ENCODE measurements around the gene WNK2.

WNK2 gene

DNA sequence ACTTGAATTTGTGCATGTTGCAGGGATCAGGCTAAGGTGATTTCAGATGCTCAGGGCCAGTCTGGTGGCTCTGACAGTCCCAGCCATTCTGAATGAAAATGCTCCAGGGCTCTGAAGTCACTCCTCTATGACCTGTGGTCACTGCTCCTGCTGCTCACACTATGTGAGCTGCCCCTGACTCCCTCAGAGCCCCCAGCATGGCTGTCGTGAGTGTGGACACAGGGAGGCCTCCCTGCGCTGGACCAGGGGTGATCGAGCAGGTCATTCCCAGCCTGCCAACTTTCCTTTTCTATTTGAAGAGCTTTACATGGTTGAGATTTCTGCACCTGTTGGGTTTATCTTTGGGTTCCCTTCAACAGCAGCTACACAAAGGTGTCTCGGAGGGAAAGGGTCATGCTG is 74.5 kb downstream of the WNK2 start:
- no peak for DNase-seq

DNA sequence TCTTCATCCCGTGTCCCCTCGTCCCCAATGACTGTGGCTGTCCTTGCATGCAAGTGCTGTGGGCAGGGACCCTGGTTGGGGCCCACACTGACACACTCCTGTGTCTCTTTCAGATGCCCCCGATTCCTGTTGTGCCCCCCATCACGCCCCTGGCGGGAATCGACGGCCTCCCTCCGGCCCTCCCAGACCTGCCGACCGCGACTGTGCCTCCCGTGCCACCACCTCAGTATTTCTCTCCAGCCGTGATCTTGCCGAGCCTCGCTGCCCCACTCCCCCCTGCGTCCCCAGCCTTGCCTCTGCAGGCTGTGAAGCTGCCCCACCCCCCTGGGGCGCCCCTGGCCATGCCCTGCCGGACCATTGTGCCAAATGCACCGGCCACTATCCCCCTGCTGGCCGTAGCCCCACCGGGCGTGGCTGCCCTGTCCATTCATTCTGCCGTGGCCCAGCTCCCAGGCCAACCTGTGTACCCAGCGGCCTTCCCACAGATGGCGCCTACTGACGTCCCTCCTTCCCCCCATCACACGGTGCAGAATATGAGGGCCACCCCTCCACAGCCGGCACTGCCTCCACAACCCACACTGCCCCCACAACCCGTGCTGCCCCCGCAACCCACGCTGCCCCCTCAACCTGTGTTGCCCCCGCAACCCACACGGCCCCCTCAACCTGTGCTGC is 75.0 kb downstream of the WNK2 start:
- no peak for DNase-seq

DNA sequence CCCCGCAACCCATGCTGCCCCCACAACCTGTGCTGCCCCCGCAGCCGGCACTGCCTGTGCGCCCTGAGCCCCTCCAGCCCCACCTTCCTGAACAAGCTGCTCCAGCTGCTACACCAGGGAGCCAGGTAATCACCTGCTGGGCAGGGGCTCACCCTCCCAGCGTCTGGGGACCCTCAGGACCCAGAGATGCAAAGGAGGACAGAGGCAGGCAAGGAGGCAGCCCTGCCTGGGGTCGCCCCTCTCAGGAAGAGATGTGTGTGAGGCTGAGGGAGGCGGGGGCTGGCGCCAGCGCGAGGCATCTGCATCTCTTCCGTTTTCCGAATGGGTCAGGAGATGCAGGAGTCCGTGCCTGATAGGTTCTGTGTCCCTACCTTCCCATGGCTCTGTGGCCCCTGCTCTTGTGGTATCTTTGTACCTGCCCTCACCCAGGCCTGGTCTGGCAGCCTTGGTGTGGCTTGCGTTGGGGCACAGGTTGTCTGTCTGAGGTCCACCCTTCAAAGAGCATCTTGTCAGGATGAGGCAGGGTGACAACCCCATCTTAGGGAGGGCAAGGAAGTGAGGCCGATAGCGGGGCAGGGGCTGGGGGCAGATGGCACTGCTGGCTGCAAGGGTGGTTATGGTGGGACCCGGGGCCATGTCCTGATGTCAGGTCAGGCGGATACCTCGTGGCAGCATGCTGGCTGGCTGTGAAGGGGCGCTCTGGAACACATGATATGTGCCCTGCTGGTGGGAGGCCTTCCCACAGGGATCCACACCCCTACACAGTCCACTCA is 75.7 kb downstream of the WNK2 start:
- DNase-seq = no peak

DNA sequence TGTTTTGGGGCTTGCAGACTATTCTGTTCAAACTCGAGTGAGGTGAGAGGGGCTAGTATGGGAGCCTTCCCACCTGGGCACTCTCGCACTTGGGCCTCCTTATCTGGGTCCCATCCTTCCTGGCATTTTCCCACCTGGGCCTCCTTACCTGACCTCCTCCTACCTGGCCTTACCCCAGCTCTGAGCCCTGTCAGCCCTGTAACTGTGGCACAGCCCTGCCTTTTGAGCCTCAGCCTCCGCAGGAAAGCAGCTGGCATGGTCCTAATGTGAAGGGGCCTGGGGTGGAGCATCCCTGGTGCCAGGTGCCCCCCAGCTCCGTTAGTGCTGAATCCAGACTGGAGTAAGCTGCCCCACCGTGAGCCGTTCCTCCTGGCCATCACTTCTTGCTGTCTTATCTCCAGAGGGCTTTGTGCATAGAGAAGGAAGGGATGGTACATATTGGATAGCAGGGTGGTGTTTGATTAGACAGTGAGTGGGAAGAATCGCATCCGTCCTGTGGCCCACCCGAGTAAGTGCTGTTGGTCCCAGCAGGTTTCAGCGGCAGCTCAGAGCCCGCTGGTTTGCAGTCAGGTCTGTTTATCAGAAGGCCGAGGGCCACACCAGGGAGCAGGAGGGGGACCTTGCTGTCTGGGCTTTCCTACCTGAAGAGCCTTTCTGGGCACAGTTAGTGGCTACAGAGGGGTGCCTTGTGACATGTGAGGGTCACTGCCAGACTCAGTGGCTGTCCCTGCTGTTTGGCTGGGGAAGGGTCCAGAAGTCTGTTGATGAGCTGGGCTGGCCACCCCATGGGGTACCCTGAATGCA is 76.5 kb downstream of the WNK2 start:
- no peak for DNase-seq

DNA sequence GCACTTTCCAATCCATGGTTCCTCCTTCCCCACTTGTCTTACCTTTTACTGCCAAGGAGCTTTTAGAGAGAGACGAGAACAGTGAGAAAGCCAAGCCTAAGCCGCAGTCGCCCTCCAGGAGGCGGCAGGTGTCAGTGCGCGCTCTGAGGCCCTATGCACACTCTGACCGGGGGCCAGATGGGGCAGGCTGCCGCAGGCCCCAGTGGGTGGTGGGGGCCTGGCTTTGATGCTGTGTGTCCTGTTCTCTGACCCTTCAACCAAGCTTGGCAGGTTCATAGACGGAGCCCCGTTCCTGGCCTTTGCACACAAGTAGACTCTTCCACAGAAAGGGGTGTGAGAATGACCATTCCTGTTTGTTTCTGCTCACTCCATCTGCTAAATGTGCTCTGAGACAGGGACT is 77.3 kb downstream of the WNK2 start:
- no peak for DNase-seq

DNA sequence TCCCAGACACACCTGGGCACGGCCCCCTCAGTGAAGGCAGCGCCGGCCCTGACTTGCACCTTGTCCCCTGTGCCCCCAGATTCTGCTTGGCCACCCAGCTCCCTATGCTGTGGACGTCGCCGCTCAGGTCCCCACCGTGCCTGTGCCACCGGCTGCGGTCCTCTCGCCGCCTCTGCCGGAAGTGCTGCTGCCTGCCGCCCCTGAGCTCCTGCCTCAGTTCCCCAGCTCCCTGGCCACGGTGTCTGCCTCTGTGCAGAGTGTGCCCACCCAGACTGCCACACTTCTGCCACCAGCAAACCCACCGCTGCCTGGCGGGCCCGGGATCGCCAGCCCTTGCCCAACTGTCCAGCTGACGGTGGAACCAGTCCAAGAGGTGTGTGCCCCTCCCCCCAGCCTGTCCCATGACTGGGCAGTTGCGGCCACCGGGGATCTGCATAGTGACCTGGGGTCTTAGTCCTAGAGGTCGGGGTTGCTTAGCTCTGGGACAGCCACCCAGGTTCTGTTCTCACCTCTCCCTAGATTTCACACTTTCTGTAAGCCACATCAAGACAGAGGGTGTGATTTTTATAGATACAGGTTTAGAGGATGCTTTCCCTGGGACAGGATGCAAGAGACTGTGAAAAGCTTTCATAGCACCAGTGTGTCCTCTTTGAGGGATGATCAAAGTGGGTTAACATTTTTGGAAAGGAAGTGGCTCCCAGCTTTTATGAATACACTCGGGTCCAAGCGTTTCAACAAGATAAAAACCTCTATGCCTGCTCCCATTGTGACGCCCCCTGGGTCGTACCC is 78.0 kb downstream of the WNK2 start:
- DNase-seq = no peak

DNA sequence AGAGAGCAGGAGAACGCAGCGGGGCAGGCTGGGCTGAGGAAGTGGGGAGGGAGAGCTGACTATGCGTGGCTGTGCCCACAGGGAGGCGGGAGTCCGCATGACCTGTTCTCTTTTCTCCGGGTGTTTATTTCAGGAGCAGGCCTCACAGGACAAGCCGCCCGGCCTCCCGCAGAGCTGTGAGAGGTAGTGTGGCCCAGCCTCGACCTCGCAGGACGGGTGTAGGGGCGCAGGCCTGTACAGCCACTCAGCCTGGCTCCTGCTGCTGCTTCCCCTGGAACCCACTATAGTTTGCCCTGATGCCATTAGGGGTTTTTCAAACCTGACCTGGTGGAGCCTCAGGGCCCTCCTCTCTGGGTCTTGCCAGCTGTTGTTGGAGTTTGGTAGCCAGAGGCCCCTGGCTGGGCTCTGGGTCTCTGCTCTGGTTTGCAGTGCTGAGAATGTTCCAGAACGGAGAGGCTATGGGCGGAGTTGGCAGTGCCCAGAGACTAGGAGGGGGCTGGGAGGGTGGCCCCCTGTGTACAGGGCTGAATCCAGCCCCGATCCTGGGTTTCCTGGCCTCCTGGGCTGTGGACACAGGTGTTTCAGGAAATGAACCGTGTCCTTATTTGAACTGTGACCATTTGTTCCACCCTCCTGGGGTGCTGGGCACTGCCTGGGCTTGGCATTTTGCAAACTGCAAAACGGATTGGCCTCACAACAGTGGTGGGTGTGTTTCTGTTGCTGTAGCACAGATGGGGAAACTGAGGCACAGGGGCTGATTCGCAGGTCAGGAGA is 78.8 kb downstream of the WNK2 start:
- DNase-seq = no peak

DNA sequence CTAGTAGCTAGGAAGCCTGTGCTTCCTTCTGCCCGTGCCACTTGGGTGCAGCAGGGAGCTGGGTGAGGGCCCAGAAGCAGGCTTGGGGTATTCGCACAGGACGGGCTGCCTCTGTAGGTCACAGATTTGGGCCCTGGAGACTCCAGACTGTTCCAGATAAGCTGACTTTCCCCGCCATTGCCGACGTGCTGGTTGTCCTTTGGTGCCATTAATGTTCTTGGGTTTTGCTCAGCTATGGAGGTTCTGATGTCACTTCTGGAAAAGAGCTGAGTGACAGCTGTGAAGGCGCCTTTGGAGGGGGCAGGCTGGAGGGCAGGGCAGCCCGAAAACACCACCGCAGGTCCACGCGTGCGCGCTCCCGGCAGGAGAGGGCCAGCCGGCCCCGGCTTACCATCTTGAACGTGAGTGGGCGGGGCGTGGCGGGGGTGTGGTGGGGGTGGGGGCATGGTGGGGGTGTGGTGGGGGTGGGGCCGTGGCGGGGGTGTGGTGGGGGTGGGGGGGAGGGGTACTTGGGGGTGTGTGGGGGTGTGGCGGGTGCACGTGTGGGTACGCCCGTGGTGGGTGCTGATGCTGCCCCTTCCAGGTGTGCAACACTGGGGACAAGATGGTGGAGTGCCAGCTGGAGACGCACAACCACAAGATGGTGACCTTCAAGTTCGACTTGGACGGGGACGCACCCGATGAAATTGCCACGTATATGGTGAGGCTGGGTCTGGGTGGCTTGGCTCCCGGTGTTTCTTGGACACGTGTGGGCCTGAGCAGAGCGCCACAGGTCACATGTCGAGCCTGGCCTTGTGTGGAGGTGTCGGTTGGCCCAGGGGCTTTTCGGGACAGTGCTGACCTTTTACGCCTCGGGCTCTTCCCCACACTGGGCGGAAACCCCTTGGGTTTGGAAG is 79.6 kb downstream of the WNK2 start:
- no peak for DNase-seq

DNA sequence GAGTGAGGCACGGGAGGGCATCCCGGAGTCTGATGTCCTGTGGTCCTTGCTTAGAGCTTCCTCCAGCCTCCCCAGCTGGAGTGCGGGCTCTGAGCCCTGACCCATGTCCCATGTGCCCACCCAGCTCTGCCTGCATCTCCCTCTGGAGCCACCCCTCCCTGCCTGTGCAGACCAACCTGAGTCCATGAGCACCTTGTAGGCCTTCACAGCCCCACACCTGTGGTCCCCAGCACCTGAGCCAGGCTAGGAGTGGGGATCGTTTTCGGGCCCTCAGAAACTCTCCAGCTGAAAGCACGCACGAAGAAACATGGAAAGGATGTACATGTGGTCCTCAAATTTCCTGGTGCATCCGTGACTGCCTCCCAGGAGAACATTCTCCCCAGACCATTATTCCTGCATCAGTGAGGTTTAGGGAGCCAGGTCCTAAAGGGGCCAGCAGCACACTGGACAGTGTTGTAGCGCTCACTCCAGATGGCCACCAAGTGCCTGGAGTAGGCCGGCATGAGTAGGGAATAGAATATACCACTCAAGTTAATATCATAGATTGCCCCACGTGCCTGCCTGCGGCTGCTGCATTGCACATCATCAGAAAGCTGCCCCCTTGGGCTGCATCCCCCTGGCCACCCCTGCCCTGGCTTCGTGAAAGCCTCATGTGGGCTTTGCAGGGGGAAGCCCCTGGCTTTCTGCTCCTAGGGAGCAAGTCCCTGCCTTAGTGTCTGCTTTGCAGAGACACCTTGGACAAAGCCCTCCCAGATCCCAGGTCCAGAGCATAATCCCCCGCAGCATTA is 80.6 kb downstream of the WNK2 start:
- no peak for DNase-seq

DNA sequence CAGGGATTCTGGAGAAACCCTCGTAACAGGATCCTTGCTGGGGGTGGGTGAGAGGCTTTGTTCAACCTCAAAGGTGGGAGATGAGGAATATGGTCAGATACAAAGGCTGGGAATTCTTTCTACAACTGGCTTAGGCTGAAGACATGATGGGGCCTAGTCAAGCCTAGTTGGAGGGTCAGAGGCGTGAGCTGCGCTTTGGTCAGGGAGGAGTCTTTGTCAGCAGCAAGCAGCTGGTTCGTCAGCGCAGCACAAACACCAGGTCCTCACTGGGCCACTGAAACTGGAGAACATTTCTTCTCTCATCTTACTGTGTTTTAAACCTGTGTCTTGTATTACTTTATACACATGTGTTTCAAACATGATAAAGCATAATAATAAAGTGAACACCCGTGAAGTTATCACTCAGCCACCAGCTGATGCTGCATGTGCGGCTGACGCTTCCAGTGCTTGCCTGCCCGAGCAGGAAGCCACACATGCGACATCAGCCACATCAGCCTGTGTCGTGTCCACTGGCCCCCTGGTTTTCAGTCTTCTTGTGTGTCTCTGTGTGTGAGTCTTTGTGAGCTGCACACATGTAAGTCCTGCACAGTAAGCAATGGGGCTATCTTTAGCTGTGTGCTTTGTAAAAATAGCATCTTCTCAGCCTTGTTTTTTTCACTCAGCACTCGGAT is 81.5 kb downstream of the WNK2 start:
- no peak for DNase-seq

DNA sequence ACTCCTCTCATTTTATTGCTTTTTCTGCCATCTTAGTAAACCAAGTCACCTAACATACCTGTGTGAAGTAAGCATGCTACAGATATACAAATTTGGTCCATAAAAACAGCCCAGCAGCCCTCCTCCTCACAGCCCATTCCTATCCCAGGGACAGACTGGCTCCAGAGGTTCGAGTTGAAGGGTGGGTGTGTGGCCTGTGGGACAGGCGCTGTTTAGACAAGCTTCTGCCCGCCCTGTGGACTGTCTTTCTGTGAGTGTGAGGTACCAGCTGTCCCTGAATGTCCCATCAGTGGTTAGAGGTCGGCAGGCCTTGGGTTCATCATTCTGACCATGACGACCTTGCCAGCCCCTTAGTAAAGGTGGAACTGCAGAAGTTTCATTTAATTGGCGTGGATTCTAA is 82.0 kb downstream of the WNK2 start:
- no peak for DNase-seq

DNA sequence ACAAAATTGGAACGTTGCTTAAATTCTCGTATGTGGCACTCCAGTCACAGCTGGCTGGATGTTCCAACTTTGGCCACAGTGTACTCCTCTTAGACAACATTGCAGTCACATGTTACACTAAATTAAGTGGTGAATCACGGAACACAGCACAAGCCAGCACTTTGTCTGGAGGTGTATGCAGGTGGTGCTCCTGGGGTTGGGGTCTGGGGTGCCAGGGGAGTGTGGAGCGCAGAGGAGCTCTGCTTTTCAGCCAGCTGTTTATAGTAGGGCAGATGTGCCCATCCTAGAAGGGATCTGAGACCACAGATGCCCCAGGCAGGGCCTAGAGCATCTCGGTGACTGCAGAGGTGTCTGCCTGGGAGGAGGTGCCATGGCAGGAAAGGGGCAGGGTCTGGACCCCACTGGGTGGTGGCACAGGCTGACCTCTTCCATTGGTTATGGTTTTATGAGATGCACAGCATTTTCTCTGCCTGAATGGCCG is 82.6 kb downstream of the WNK2 start:
- DNase-seq = no peak

DNA sequence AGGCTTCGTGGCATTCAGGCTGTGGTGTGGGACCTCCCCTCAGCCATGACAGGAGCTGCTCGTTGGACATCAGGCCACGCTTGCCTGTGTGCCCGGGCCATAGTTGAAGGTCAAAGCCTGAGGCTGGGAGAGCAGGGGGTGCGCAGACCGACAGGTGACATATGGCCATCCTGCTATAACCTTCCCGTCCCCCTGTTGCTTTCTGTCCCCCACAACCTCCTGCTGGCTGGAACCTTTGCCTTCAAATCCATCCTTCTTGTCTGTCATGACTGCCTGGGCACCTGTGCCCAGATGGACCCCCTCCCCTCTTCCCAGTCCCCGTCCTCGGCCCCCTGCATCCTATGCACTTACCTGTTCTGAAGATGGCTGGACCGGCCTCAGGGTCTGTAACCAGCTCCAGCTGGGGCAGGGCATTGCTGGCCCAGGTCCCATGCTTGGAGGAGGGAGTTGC is 83.2 kb downstream of the WNK2 start:
- no peak for DNase-seq

DNA sequence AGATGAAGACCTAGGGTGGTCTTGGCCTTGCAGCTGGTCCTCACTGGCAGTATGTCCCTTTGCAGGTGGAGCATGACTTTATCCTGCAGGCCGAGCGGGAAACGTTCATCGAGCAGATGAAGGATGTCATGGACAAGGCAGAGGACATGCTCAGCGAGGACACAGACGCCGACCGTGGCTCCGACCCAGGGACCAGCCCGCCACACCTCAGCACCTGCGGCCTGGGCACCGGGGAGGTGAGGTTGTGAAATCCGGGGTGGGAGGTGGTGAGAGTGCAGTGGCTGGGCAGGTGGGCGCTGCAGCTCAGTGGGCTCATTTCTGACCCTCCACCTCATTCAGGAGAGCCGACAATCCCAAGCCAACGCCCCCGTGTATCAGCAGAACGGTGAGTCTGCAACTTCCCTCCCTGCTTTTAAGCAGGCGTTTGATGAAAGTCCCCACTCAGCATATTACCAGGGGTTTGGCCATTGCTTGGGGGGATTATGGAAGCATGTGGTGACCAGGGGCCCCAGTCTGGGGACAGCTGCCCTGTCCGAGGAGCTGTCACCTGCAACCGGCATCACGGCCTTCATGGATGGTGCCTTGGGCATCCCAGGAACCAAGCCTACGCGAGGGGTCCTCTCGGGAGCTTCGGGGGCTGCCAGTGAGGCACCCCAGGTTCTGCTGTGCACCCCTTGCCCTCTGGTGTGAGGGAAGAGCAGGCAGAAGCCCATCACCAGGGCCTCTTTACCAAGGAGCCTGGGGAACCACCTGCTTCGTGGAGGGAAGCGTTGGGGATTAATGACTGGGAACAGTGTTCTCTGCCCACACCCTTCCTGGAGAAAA is 84.0 kb downstream of the WNK2 start:
- no peak for DNase-seq

DNA sequence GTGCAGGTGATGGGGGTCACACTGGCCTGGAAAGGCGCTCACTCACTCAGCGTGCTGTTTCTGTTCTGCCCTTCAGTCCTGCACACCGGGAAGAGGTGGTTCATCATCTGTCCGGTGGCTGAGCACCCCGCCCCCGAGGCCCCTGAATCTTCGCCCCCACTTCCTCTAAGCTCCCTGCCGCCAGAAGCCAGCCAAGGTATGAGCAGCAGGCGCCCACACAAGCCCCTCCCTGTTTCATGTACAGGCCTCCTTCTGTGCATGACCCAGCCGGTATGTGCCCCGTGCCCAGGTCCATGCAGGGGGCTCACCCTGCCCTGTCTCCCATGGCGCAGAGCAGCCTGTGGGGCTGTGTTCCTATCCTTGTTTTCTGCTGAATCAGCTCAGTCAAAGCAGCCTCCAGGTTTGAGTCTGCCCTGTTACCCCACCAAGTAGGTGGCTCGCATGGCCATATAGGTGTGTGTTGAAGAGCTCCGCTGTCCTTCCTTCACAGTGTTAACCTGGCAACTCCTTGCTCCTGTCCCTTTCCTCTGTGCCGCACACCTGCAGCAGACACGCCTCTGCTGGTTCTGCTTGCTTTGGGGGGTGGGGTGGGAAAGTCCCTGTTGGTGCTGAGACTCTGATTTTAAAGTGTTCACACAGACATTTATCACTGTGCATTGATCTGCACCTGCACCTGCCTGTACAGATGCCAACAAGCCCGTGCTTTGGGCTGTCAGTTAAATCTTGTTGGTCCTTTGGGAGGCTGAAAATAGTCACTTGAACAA is 84.8 kb downstream of the WNK2 start:
- DNase-seq = no peak

DNA sequence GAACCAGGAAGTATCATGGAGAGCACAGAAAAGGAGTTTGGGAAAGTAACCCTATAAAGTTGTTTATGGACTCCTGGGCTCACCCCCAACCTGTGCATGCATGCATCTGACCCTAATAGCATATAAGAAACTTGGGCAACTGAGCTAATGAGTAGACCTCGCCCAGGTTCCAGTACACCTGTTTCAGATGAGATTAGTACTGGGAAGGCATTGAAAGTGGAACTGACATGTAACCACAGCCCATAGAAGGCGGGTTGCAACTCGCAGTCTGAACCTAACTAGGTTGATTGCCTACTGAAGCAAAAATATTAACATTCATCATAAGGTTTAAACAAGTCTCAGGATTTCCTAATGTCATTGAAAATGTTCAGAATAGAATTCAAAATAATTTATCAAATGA is 87.0 kb downstream of the WNK2 start:
- no peak for DNase-seq

DNA sequence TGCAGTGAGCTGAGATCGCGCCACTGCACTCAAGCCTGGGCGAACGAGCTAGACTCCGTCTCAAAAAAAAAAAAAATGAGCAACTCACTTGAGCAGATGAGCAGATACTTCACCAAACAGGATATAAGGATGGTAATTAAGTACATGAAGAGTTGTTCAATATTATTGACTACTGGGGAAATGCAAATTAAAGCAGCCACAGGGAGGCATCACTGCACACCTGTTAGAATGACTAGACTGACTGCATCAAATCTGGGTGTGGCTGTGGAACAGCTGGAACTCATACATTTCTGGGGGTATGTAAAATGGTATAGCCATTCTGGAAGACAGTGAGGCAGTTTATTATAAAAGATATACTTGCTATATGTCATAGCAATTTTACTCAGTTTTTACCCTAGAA is 93.0 kb downstream of the WNK2 start:
- DNase-seq = no peak

DNA sequence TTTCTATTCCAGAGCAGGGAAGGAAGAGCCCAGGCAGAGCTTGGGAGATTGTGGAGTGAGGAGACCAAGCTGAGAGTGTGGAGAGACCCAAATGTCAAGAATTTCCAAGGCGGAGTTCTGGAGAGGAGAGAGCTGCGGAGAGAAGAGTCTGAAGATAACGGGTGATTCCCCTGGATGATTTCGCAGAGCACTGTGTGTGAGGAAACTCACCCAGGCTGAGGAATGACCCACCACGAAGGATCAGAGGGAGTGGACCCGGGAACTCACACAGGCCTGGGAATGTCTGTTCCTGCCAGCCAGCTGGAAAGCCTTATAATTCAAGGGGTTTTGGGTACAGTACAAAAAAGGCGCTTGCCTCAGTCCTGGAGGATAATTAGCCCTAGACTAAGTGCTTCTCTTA is 94.2 kb downstream of the WNK2 start:
- no peak for DNase-seq

All from NCI-H2227 treated with DMSO at 0.1 percent for 48 hours (cell line).